Activated naive CD8-positive, alpha-beta T cell treated with anti-CD3 and anti-CD28 coated beads, Interleukin-2, amount 50 U/mL, for 16 hours (primary cell): ENCODE measurements around the gene DPF1.
"Not testable (repeated sequence)": the region's sequence is repeated elsewhere in the genome, so short reads cannot be mapped to it uniquely, and the experiment has no call there.

Experiments used
- DNase-seq: peaks from one replicate; pipeline ENCODE4 v3.0.0-alpha.2; 2020; ENCODE audit warnings: low read depth, low spot score

DPF1 gene

DNA sequence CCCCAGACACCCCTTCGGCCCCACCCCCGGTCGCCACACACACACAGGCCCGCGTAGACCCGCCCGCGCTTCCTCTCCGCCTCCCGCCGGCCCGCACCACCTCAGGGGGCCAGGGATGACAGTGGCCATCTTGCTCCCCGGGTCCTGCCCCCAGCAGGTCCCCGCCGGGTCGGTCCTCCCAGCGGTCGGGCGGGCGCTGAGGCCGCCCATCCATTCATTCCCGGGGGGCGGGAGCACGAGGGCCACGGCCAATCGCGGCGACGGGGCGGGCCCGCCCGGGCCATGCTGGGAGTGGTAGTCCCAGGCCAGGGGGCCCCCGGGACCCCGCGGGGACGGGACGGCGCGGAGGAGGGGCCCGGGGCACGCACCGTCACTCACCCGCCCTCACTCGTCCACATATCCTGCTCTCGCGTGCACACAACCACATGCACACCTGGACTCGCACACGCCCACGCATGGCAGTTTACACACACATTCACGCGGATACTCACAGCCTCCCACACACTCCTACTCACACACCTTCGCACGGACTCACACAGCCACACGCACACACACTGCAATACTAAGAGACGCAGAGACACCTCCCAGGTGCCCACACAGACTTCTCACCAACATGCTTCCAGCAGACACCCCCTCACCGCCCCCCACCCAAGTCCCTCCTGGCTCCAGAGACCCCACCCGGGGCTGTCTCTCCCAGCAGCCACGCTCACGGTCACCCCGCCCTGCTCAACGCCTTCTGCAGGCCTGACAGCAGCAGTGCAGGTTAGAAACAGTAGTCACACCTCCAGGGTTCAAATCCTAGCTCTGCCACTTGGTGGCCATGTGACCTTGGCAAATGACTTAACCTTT lies at the start of gene DPF1:
DPF1 (minus strand) TSS at position 209 of the 849 bp plus-strand sequence; CDS start at position 129, 80 bp downstream.
- peak; percentile 14 for DNase-seq

DNA sequence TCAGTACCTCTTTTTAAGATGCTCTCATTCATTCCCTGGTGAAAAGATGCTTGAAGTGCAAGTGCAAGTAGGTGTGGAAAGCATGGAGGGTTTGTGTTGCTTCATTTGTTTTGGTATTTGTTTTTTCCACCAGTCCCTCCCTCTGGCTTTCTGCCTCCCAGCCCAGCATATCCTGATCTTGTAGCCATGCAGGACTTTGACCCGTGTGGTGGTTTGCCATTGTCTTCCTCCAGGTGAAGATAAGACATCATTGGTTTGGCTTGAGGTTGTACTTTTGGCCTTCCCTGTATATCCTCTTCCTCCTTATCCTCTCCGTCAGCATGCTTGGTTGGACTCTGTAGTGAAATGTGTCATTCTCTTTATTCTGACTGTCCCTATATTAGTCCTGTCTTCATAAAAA lies 49.5 kb upstream of the DPF1 start:
- DNase-seq, result no peak

DNA sequence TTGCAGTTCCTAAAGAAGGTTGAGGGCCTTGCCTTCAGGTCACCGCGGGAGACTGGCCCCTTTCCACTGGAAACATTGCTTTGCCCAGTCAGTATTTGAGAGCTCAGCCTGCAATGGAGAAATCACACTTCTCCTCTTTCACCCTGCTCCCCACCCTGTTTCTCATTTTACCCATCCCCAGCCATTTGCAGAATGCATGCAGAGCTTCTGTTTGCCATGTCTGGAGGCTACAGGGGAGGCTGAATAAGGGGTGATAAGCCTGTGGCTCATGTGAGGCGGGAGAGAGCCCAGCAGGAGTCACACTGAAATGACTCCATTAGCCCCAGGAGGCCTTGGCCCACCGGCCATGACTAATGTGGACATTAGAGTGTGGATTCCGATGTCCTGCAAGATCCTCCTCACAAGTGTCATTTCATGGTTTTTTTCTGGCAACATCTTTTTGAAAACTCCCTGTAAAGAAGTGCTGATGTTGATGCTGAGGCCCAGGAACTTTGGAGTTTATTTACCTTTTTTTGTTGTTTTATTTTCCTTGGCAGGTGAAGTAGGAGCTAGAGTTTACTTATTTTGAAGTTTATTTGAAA lies 46.7 kb upstream of the DPF1 start:
- no peak for DNase-seq

DNA sequence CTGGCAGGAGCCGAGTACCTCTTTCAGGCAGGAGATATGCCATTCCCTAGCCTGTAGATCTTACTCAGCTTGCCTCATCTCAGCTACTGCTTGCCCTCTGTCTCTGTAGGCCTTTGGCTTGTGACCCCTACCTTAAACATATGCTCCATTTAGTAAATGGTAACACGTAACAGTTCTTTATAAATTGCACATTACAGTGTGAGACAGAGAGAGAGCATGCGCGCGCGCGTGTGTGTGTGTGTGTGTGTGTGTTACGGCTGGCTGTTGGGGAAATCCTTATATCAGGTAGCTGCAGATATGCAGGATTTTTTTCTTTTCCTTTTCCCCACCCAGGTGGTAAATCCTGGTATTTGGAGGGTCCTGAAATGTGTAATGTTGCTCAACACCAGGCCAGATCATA lies 44.5 kb upstream of the DPF1 start:
- DNase-seq, result no peak

DNA sequence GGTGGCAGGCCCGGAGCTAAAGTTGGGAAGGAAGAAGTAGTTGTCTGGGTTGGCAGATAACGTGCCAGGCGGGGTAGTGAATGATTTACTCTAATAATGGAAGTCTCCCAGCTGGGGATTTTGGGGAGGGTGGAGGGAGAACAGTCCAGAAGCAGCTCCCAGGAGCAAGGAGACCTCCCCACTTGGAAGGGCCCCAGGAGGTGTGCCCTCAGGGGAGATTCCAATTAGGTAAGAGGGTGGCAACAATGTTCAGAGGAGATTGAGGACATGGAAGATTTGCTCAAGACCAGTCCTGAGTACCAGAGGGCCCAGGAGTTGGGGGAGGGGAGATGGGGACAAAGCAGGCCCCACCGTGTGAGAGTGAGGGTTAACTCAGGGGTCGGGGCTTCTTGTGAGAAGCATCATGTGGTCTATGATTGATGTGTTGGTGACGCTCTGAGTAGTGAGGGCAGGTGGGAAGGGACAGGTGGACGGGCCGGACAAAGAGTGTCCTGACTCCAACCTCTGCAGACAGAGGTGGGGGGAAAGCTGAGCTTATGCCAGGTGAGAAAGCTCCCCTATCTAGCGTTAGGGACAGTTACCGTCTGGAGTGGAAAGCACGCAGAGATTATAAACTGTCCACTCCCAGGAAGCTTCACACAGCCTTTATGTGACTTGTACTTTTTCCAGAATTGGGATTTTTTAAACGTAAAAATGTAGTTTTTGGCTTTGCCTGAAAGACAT lies 43.9 kb upstream of the DPF1 start:
- DNase-seq, result no peak

DNA sequence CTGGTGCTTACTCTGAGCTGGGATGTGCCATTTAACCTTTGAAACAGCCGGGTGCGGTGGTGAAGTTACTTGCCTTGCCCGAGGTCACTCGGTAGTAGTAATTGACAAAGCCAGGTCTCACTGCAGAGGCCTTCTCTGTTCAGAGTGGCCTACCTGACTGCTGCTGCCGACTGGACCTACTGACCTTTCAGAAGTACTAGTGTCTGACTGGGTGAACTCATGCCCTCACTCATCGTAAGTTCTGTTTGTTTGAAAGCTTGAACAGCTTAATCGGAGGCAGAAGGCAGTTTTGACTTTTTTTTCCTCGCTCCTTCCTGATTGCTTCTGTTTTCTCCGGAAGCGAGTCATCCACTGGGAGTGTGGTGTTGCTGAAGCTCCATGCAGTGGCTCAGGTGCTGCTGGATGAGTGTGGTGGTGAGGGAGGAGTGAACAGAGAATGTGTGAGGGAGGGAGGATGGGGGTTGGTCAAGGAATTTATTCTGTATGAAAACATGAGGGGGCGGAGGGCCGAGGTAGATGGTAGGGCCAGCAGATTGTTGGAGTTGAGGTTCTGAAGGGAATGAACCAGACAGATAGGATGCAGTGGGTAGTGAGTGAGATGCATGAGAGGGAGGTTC lies 43.1 kb upstream of the DPF1 start:
- no peak for DNase-seq

DNA sequence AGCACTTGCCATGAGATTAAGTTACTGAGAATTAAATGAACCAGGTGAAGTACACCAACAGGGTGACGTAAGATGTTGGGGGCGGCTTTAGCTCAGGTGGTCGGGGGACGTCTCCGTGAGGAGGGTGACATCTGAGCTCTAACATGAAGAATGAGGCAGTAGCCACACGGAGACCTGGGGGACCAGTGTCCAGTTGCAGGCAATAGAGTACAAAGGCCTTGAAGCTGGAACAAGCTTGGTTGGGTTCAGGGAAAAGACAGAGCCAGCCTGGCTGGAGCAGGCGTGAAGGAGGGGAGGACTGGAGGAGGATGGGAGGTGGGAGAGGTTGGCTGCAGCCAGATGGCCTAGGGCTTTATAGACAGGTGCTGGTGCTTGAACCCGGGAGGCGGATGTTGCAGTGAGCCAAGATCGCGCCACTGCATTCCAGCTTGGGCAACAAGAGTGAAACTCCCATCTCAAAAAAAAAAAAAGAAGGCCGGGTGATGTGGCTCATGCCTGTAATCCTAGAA lies 42.0 kb upstream of the DPF1 start:
- DNase-seq, result no peak

GRCh38 chr19:38265213-38265861 lies 41.3 kb upstream of the DPF1 start:
- DNase-seq, result no peak

- DNase-seq, result peak; percentile 4
These were observed 40.6 kb upstream of the DPF1 start, which contains the start of gene SPINT2 for GRCh38 chr19:38264486-38265212. Gene SPINT2, plus strand, starts transcription at chr19:38264573. Its CDS starts 320 bp downstream, at chr19:38264893.

GRCh38 chr19:38263689-38264485 lies 39.9 kb upstream of the DPF1 start:
- peak; percentile 18 for DNase-seq

GRCh38 chr19:38262585-38263268 lies 38.7 kb upstream of the DPF1 start:
- no peak for DNase-seq

DNA sequence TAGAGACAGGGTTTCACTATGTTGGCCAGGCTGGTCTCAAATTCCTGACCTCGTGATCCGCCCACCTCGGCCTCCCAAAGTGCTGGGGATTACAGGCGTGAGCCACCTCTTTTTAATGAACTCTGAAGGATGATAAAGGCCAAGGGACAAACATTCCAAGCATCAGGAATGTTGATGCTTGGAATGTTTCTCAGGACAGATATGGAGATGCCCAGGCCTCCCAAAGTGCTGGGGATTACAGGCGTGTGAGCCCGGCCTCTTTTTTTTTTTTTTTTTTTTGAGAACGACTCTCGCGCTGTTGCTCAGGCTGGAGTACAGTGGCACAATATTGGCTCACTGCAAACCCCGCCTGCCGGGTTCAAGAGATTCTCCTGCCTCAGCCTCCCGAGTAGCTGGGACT lies 37.9 kb upstream of the DPF1 start:
- not testable (repeated sequence) for DNase-seq

- DNase-seq, result no peak
These were observed 31.5 kb upstream of the DPF1 start for GRCh38 chr19:38255383-38256014.

- no peak for DNase-seq
These were observed 29.8 kb upstream of the DPF1 start for GRCh38 chr19:38253788-38254187.

DNA sequence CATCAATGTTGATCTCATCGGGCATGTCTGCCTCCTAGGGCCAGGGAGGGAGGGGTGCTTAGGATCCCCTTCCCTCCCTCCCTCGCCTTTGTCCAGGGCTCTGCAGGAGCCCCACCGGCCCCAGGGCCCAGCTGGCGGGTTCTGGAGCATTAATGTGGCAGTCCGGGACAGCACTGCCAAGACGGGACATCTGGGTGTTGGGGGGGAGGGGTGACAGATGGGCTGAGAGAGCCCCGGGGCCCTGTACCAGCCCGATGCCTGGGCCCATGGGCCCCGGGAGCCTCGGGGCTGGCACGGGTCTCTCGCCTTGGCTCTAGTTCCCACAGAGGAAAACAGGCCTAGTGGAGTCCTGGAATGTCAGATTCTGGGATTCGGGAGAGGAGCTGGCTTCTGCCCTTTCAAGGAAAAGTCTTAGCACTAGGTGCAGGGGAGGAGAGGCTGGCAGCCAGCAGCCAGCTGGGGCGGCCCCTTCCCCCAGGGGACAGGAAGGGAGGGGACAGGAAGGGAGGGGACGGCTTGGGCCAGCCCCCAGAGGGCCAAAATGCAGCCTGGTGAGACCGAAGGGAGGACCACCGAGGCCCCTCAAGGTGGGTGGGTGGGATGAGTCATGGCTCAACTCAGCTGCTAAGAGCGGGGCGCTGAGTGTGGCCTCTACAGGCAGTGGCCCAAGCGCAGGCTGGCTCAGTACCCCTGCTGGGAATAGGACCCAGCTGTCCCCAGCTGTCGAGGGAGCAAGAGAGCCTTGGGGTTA lies 29.1 kb upstream of the DPF1 start:
- no peak for DNase-seq

DNA sequence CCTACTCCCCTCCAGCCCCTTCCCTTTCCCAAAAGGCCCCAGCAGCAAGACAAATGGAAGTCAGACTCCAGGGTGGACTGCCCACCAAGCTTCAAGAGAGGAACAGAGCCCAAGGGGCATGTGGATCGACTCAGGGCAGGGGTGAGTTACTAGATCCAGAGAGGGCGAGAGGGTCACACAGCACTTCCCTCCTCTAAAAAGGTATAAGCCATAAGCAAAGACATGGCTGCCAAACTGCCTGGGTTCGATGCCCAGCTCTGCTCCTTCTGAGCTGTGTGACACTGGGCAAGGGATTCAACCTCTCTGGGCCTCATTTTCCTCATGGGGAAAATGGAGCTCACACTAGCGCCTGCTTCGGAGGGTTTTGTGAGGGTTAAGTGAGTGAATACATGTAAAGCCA lies 28.4 kb upstream of the DPF1 start:
- no peak for DNase-seq

- DNase-seq, result no peak
These were observed 27.6 kb upstream of the DPF1 start for GRCh38 chr19:38251564-38252051.
